ACC112 (cell line): ENCODE data around the gene CRK.
"Not testable (repeated sequence)": the region's sequence is repeated elsewhere in the genome, so short reads cannot be mapped to it uniquely, and the experiment has no call there.

Experiments used
- H2AFZ ChIP-seq: fragments of 200-600 bp; sonication (generic); one replicate; pipeline ENCODE4 v1.6.0; 2017; ENCODE audit warnings: antibody characterized with exemption, low read length; ENCODE audit not compliant: unreplicated experiment
- H3K27ac ChIP-seq: fragments of 200-600 bp; sonication (generic); 2 replicates; pipeline ENCODE4 v1.5.1; 2014; ENCODE audit warnings: low read depth, mild to moderate bottlenecking, antibody characterized with exemption, low read length, moderate library complexity
- H3K27me3 ChIP-seq: fragments of 200-600 bp; sonication (generic); 2 replicates; pipeline ENCODE4 v1.6.1; 2014; ENCODE audit warnings: mild to moderate bottlenecking, antibody characterized with exemption, low read length, moderate library complexity, mixed read lengths; ENCODE audit not compliant: insufficient read depth
- H3K36me3 ChIP-seq: fragments of 200-600 bp; sonication (generic); 2 replicates; pipeline ENCODE4 v1.6.1; 2016; ENCODE audit warnings: mild to moderate bottlenecking, antibody characterized with exemption, low read length, moderate library complexity, mixed read lengths; ENCODE audit not compliant: insufficient read depth
- H3K4me1 ChIP-seq: fragments of 200-600 bp; sonication (generic); one replicate; pipeline ENCODE4 v1.6.1; 2016; ENCODE audit warnings: low read length, mixed read lengths; ENCODE audit not compliant: insufficient read depth, unreplicated experiment, control insufficient read depth
- H3K4me3 ChIP-seq: fragments of 200-600 bp; sonication (generic); 2 replicates; pipeline ENCODE4 v1.5.1; 2014; ENCODE audit warnings: mild to moderate bottlenecking, low read depth, low read length
- H3K79me2 ChIP-seq: fragments of 200-600 bp; sonication (generic); one replicate; pipeline ENCODE4 v1.6.0; 2016; ENCODE audit warnings: low read length; ENCODE audit not compliant: control insufficient read depth, unreplicated experiment, insufficient read depth

The CRK gene

DNA sequence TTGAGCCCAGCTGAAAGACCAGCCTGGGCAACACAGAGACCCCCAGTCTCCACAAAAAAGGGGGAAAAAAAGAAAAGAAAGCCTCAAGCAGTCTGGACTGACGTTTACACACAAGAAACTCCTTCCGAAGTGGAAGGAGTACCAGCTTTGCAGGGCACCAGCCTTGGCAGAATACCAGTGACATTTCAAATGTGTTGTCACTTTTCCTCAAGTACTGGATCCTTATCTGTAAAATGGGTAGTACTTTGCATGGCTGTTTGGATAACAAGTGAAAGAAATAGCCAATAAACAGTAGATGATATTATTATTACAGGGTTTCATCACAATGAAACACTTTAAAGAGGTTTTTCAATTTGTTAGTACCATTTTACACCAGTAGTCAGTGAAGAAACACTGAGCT, 70.2 kb downstream of the CRK start:
- H3K4me3 ChIP-seq, result no peak overlapping the region
- peaks cover 44% of the 10 kb centered on the region for H3K4me1 ChIP-seq
- no peaks in the 10 kb centered on the region for H3K36me3 ChIP-seq

DNA sequence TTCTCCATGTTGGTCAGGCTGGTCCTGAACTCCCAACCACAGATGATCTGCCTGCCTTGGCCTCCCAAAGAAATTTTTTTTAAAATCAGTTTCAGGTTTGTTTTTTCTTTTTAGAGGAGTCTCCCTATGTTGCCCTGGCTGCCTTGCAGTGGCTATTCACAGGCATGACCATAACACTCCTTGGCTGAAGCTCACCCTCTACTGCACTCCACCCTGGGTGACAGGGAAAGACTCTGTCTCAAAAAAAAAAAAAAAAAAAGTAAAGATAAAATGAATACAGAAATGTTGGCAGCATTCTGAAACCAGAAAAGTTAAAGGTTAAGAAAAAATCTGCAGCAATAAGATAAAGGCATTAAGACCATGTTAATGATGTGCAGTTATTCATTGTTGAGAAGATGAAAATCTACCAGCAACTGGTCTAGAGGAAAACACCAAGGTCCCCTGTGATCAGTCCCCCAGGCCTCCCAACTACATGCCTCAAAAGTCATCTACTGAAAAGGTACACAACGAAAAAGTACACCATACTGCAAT, 71.1 kb downstream of the CRK start:
- Histone ChIP-seq H3K79me2 (peaks cover 97% of the 10 kb centered on the region), H2AFZ (no peak overlapping the region), H3K4me1 (peaks cover 44% of the 10 kb centered on the region), H3K27me3 (no peaks in the 10 kb centered on the region), H3K36me3 (no peaks in the 10 kb centered on the region), H3K27ac (no peak overlapping the region), H3K4me3 (no peak overlapping the region)

More for the DNA sequence above, 70.2 kb downstream of the CRK start:
- no peaks in the 10 kb centered on the region for H3K27me3 ChIP-seq
- no peak overlapping the region for H3K27ac ChIP-seq
- H3K79me2 ChIP-seq, result peaks cover 97% of the 10 kb centered on the region
- H2AFZ ChIP-seq, result no peak overlapping the region

DNA sequence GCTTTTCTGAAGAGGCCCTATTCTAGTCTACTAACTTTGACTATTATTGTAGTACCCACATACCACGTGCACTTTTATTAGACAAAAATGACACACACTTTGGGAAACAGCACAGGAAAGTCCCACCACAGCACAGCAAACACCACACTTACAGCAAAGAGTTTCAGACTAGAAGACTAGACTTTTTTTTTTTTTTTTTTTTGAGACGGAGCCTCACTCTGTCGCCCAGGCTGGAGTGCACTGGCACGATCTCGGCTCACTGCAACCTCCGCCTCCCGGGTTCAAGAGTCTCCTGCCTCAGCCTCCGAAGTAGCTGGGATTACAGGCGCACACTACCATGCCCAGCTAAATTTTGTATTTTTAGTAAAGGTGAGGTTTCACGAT, 76.1 kb downstream of the CRK start:
- Histone ChIP-seq H3K36me3 (no peaks in the 10 kb centered on the region), H3K27ac (no peak overlapping the region), H3K27me3 (no peaks in the 10 kb centered on the region), H3K4me1 (peaks cover 63% of the 10 kb centered on the region), H3K4me3 (no peak overlapping the region), H2AFZ (no peak overlapping the region), H3K79me2 (peaks cover 98% of the 10 kb centered on the region)

DNA sequence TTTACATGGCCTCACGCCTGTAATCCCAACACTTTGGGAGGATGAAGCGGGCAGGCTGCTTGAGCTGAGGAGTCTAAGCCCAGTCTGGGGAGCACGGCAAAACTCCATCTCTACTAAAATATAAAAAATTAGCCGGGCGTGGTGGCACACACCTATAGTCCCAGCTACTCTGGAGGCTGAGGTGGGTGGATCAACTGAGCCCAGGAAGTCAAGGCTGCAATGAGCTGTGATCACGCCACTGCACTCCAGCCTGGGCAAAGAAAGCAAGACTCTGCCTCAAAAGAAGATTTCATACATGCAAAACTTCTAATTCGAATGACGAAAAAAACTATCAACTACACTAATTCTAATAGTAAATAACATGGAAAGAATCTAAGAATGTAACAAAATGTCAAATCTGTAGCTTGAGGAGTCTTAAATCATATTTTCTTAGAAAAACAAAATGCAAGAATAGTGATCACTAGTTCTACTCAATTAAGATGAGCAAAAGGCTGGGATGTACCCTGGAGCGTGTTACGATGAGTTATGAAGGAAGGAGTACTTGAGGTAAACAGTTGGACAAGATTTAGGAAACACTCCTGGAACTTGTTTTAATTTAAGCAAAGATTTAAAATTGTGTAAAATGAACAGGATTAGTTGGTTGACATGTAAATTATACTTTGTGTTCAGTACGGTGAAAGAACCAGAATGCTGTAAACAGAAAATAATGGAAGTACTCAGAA, 76.7 kb downstream of the CRK start:
- Histone ChIP-seq H2AFZ (no peak overlapping the region), H3K27me3 (no peaks in the 10 kb centered on the region), H3K36me3 (0 out of 2 replicates have a peak, but pooled peaks cover under 1% of the 10 kb centered on the region), H3K27ac (no peak overlapping the region), H3K4me3 (no peak overlapping the region), H3K4me1 (peaks cover 69% of the 10 kb centered on the region), H3K79me2 (peaks cover 98% of the 10 kb centered on the region)

DNA sequence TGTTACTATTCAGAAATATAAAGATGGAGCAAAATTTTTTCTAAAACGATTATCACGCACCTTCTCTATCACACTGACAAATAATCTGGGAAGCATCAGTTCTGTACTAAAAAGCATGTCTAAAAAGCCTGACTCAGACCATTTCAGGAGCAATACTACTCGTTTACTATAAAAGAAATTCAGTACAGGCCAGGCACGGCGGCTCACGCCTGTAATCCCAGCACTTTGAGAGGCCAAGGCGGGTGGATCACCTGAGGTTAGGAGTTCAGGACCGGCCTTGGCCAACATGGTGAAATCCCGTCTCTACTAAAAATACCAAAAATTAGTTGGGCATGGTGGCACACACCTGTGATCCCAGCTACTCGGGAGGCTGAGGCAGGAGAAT, 77.6 kb downstream of the CRK start:
- Histone ChIP-seq H3K4me1 (peaks cover 77% of the 10 kb centered on the region), H3K27ac (0 out of 2 replicates have a peak overlapping the region, but pooled peaks have one; percentile 4), H3K79me2 (peaks cover 98% of the 10 kb centered on the region)
- H3K36me3 ChIP-seq, H3K4me3 ChIP-seq, H2AFZ ChIP-seq, H3K27me3 ChIP-seq: not testable (repeated sequence)

DNA sequence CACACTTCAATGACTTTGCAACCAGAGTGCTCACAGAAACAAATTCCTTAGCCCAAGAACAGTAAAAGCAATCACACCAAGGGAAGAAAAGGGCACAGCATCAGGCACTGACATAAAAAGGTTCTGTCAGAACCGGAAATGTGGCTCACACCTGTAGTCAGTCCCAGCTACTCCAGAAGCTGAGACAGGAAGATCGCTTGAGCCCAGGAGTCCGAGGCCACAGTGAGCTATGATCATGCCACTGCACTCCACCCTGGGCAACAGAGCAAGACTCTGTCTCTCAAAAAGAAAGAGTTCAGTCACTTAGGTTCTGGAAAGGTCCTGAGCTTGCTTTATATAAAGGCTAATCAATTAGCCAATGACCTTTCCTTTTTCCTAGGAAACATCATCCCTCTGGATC, 78.7 kb downstream of the CRK start:
- H3K4me1 ChIP-seq, result peaks cover 77% of the 10 kb centered on the region
- peak overlapping the region; percentile 16; the same call in 1 of the 2 replicates for H3K27ac ChIP-seq
- H3K79me2 ChIP-seq, result peaks cover 98% of the 10 kb centered on the region
- no peak overlapping the region for H2AFZ ChIP-seq
- no peaks in the 10 kb centered on the region for H3K27me3 ChIP-seq
- no peak overlapping the region for H3K4me3 ChIP-seq
- H3K36me3 ChIP-seq, result peaks cover 6% of the 10 kb centered on the region; the same call in 1 of the 2 replicates

DNA sequence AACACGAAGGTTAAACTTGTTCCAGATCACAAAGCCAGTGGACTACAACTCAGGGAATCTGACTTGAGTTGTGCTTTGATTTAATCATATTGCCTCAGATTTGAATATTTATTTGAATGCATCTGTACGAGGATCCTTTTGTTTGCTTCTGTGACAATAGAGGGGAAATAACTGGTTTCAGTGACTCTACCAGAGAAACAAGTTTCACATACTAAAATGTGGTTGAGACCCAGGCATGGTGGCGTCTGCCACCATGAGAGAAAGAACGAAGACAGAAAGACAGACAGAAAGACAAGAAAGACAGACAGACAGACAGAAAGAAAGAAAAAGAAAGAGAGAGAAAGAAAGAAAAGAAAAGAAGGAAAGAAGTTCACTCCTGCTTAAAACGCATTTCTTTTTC, 80.0 kb downstream of the CRK start:
- Histone ChIP-seq H2AFZ (no peak overlapping the region), H3K27me3 (no peaks in the 10 kb centered on the region), H3K36me3 (peaks cover 6% of the 10 kb centered on the region; the same call in 1 of the 2 replicates), H3K4me3 (no peak overlapping the region), H3K4me1 (peaks cover 70% of the 10 kb centered on the region), H3K79me2 (peaks cover 100% of the 10 kb centered on the region), H3K27ac (no peak overlapping the region)

DNA sequence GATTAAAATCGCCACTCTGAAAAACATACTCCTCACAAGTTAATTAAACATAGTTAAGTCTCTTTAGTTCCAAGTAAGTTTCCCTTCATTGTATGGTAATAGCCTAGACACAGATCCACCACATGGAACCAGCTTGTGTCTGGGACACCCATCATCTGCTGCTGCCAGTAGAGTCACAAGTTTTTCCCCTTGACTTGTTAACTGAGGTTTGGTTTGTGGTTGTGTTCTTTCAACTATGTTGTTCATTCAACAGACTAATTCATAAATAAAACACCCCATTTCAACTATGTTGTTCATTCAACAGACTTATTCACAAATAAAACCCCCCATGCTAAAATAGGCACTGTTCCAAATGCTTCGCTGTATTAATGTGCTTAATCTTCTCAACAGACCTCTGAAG, 80.4 kb downstream of the CRK start:
- Histone ChIP-seq H3K4me3 (no peak overlapping the region), H3K4me1 (peaks cover 66% of the 10 kb centered on the region), H2AFZ (no peak overlapping the region), H3K79me2 (peaks cover 100% of the 10 kb centered on the region), H3K27me3 (no peaks in the 10 kb centered on the region), H3K27ac (no peak overlapping the region), H3K36me3 (peaks cover 6% of the 10 kb centered on the region; the same call in 1 of the 2 replicates)

DNA sequence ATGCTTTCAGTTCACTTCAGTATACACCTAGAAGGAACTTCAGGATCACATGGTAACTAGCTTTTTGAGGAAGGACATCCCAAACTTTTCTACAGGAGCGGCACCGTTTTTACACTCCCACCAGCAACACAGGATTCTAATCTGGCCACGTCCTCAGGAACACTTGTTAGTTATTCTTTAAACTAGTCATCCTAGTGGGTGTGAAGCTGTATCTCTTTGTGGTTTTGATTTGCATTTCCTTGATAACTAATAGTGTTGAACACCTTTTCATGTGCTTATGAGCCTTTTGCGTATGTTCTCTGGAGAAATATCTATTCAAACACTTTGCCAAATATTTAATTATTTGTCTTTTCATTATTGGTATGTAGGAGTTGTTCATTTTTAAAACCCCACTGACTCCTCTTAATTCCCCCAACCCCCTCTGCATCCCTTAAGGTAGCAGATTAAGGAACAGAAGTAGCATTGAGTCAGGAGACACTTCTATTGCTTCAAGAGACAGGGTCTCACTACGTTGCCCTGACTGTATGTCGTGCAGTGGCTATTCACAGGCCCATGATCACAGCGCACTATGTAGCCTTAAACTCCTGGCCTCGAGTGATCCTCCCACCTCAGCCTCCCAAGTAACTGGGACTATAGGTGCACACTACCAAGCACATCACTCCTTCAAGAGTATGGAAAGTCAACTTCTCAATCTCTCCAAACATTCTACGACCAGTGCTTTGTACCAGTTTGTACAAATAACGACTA, 81.4 kb downstream of the CRK start:
- H3K4me1 ChIP-seq, result peaks cover 59% of the 10 kb centered on the region
- H3K4me3 ChIP-seq, result no peak overlapping the region
- no peaks in the 10 kb centered on the region for H3K27me3 ChIP-seq
- H2AFZ ChIP-seq, result no peak overlapping the region
- H3K27ac ChIP-seq, result no peak overlapping the region
- H3K79me2 ChIP-seq, result peaks cover 99% of the 10 kb centered on the region
- H3K36me3 ChIP-seq, result peaks cover 6% of the 10 kb centered on the region; the same call in 1 of the 2 replicates

DNA sequence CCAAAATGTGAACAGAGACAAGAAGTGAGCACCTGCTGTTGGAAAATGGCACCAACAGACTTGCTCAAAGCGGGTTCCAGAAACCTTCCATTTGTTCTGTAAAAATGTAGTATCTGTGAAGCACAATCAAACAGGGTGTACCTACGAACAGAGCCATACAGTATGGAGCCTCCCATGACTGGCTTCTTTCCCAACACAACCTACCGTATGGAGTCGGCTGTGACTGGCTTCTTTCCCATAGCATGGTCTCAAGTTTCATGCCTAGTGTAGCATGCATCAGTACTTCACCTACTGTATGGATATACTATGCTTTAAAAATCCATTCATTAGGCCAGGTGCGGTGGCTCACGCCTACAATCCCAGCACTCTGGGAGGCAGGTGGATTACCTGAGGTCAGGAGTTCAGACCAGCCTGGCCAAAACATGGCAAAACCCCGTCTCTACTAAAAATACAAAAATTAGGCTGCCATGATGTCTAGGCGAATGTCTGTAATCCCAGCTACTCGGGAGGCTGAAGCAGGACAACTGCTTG, 82.3 kb downstream of the CRK start:
- Histone ChIP-seq H3K36me3 (peaks cover 6% of the 10 kb centered on the region; the same call in 1 of the 2 replicates), H3K79me2 (peaks cover 99% of the 10 kb centered on the region), H3K27me3 (no peaks in the 10 kb centered on the region), H3K27ac (no peak overlapping the region), H3K4me3 (no peak overlapping the region), H3K4me1 (peaks cover 59% of the 10 kb centered on the region), H2AFZ (no peak overlapping the region)
